ENCODE measurements around the gene PCLO.
"Not testable (repeated sequence)": the region's sequence is repeated elsewhere in the genome, so short reads cannot be mapped to it uniquely, and the experiment has no call there.

The PCLO gene

DNA sequence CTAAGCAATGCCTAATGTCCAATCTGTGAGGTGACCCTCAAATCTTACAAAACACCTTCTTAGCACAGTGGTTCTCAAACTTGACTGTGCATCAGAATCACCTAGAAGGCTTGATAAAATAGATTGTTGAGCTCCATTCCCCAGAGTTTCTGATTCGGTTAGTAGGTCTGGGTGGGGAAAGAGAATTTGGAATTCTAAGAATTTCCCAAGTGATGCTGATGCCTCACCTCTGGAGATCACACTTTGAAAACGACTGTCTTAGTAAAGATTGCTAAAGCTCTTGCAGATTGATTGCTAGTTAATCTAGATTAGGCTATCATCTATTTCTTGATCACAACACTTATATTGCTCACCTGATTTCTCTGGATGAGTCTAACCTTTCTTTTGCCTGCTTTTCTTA, 126.6 kb downstream of the PCLO start:
- DNase-seq = no peak

DNA sequence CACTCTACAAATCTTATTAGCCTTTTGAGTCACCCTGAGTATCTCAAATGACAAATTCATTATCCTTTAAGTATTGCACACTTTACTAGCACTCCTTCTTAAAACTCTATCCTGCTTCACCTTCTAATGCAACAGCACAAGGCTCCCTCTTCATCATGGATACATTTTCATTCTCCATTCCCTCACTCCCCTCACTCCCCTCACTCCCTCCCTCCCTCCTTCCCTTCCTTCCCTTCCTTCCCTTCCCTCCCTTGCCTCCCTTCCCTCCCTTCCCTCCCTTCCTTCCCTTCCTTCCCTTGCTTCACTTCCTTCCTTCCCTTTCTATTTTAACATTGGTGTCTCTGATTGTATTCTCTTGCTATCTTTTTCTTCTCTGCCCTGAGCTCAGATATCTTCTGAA, 130.5 kb downstream of the PCLO start:
- no peak for DNase-seq

DNA sequence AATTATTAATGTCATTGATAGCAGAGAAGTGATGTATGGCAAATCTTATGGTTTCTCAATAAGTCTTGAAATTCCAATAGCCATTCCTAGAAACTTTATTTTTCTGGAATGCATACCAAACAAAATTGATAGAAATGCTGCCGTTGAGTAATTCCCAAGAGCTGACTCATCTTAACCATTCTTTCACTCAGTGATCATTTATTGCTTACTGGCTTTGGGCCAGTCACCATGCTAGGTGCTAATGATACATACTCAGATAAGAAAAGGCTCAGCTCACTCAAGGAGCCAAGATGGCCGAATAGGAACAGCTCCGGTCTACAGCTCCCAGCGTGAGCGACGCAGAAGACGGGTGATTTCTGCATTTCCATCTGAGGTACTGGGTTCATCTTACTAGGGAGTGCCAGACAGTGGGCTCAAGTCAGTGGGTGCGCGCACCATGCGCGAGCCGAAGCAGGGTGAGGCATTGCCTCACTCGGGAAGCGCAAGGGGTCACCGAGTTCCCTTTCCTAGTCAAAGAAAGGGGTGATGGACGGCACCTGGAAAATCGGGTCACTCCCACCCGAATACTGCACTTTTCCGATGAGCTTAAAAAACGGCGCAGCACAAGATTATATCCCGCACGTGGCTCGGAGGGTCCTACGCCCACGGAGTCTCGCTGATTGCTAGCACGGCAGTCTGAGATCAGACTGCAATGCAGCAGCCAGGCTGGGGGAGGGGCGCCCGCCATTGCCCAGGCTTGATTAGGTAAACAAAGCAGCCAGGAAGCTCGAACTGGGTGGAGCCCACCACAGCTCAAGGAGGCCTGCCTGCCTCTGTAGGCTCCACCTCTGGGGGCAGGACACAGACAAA, 138.6 kb downstream of the PCLO start:
- not testable (repeated sequence) for DNase-seq

DNA sequence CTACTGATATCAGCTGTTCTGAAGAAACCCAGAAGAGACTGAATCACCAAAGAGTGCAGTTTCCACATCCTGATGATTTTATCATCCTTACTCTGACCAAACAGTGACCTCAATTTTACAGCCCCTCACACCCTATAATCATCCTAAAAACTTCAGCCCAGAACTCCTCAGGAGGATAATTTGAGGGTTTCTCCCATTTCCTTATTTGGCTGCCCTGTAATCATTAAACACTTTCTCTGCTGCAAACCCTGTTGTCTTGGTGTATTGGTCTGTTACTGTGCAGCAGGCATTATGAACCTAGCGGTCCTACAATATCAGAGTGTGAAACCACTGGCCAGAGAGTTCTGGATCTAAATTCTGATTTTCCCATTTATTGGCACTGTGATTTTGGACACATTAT, 141.7 kb downstream of the PCLO start:
- no peak for DNase-seq

DNA sequence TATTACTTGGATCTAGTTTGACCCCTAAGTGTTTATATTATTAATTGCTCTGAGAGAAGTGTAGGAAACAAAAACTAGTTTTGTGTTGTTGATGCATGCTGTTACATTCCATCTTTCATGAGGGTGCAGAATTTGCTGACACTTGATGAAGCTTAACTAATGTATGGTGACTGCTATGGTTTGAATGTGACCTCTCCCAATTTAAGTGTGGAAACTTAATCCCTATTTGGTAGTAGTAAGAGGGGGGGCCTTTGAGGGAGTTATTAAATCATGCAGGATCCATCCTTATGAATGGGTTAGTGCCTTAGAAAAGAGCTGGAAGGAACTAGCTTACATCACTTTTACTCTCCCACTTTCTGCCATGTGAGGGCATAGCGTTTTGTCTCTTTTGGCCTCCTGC, 142.5 kb downstream of the PCLO start:
- no peak for DNase-seq

GRCh38 chr7:83015916-83016315, 146.8 kb downstream of the PCLO start:
- DNase-seq = no peak

DNA sequence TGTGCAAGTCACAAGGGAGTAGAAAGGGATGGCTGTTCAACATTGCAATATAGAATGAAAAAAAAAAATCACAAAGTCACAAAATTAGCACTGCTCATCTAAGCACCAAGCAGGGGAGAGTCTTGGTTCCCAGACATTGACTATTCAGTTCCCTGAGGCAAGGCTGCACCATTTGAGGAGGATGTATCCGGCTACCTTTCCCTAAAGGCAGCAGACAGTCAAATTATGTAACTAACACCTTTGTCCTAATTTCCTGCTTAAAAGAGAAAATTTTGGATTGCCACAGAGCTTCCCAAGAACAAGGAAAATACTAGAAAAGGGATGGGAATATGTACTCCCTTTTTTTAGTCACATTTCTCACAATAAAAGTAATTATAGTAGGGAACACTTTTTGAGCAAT, 148.1 kb downstream of the PCLO start:
- DNase-seq = no peak

- no peak for DNase-seq
These were observed 150.7 kb downstream of the PCLO start for GRCh38 chr7:83011954-83012353.

DNA sequence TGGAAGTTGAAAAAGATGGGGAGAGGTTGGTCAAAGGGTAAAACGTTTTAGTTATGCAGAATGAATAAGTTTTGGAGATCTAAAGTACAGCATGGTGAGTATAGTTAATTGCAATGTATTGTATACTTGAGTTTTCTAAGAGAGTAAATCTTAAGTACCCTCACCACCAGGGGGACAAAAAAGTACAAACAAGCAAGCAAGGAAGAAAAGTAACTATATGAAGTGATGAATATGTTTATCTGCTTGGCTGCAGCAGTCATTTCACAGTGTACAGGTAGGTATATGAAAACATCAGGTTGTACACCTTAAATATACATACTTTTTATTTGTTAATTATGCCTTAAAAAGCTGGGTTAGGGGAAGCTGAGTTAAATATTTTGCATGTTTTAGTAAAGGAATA, 157.3 kb downstream of the PCLO start:
- no peak for DNase-seq

DNA sequence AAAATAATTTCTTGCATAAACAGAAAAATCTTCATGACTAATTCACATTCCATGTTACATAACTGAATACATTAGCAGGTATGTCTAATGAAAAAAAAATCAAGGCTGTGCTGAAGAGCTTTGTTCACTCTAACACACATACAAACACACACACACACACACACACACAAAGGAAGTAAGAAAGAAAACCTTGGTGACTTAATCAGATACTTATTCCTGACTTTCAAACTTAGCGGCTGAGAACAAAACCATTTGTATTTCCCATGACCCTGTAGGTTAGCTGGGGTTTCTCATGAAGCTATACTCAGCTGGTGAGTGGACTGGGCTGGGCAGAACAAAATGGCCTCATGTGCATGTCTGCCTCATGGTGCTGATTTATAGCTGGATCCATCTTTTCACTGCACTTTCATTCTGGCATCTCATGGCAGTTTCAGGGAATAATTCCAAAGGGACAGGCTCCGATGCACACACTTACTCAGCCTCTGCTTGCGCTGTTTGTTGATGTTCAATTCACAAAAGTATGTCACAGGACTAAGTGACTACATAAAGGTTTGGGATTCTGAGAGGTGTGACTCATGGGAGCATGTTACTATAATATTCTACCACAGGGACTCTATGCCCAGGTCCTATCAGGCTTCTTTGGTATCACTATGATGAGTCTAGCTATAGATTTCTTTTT, 161.2 kb downstream of the PCLO start:
- no peak for DNase-seq

- DNase-seq = no peak
These were observed 164.2 kb downstream of the PCLO start for GRCh38 chr7:82998436-82998835.

DNA sequence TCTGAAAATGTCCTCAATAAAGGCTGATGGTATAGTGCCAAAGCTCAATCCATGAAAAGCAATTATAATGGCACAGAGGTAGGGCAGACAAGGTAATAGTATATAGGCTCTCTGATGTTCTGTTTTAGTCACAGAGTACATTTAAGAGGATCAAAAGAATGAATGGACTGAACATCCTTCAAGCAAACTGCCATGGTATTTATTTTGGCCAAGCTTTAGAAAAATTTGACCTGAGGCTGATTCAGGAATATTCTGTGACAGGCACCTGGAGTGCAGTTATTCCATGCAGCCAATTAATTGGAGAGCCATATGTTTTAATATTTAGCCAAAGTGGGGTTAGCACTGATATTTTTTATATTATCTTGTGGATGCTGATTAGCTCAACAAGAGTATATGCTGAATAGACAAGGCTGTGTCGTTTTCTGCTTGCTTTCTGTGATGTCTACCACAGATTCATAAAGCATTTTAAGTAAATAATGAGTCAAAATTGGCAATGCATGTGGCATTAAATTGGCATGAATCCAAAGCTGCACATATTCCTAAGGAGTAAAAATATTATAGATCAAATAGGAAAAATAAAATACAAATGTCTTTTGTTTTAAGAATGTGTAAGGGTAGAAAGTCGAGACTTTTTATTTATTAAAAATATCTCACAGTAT, 177.4 kb downstream of the PCLO start:
- DNase-seq = no peak

GRCh38 chr7:82980130-82980788, 182.4 kb downstream of the PCLO start:
- no peak for DNase-seq

DNA sequence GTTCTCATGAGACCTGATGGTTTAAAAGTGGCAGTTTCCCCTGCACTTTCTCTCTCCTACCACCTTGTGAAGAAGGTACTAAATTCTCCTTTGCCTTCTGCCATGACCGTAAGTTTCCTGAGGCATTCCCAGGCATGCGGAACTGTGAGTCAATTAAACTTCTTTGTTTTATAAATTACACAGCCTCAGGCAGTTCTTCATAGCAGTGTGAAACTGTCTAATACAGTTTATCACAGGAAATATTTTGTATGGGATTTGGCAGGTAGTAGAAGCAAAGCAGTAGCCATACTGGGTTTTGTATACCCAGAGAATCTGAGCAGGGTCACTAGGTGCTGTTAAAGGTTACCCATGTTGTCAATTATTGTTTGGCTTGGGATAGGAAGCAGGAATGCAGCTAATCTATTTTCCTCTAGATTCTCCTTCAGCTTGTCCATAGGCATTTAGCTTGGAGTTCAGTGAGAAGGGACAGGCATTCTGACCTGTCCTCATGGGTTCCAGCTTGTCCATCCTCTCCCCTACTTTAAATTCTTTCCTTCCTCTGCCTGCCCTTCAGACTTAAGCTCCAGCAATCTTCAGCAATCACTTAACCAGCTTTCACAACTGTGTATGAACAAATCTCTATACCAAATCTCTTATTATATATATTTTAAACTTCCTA, 186.7 kb downstream of the PCLO start:
- no peak for DNase-seq

DNA sequence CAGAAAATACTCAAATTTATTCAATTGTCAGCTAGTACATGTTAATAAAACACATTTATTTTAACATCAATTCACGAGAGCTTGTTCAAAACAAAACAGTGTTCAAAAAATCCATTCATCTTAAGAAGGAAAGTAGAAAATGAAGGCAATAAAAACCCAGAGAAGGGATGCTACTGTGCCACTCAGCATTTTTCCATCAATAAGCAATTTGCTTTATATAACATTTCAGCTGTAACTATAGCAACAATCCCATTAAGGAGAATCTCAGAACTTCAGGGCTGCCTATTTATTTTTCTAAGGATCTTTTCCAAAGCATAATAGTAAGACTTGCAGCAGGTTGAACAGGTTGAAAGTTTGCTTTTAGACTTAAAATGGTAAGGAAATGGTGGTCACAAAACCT, 190.5 kb downstream of the PCLO start:
- no peak for DNase-seq

- no peak for DNase-seq
These were observed 197.3 kb downstream of the PCLO start for GRCh38 chr7:82965088-82966036.

- no peak for DNase-seq
These were observed 198.4 kb downstream of the PCLO start for GRCh38 chr7:82964150-82964882.

GRCh38 chr7:82961240-82961639, 201.4 kb downstream of the PCLO start:
- no peak for DNase-seq

- DNase-seq = no peak
These were observed 203.2 kb downstream of the PCLO start for GRCh38 chr7:82959528-82959927.

- no peak for DNase-seq
These were observed 205.2 kb downstream of the PCLO start for GRCh38 chr7:82957521-82957920.

All from suppressor macrophage treated with lipopolysaccharide for 4 hours (primary cell).